ENCODE measurements around the gene TBCD. TPM values are rescaled to one million over a fixed set of nuclear protein-coding genes. Genes with fewer than 3 reads are reported as not detected.

The TBCD gene
- total RNA-seq, 2 donors from 2014 or later: 66.5 to 166 TPM

GRCh38 chr17:82882715-82883418 lies 131.0 kb downstream of the TBCD start:
- Mint-ChIP-seq H3K9me3 (no peaks in the 10 kb centered on the region), H3K27me3 (peaks cover 0 to 3% of the 10 kb centered on the region in 2 donors), H3K27ac (peak overlapping the region in 1 of 2 donors; percentile 36), H3K4me1 (ENCODE audit: low read depth in 2 of 2) (peaks cover 73 to 83% of the 10 kb centered on the region in 2 donors), H3K4me3 (peak overlapping the region; percentile 86), H3K36me3 (peaks cover 5% of the 10 kb centered on the region)
- no peak for DNase-seq (ENCODE audit: low spot score)
- peak; percentile 82 to 88 for ATAC-seq

- ATAC-seq: no peak
- H3K27ac Mint-ChIP-seq: peak overlapping the region in 1 of 2 donors; percentile 75
- no peak for DNase-seq (ENCODE audit: low spot score)
- peaks cover 9% of the 10 kb centered on the region for H3K36me3 Mint-ChIP-seq
- no peaks in the 10 kb centered on the region for H3K9me3 Mint-ChIP-seq
- peaks cover 71 to 80% of the 10 kb centered on the region in 2 donors for H3K4me1 Mint-ChIP-seq (ENCODE audit: low read depth in 2 of 2)
- H3K27me3 Mint-ChIP-seq: no peaks in the 10 kb centered on the region
- peak overlapping the region; percentile 86 for H3K4me3 Mint-ChIP-seq
Measured at GRCh38 chr17:82883419-82884031, 131.7 kb downstream of the TBCD start.

GRCh38 chr17:82884341-82884969 lies 132.6 kb downstream of the TBCD start:
- no peak for ATAC-seq

GRCh38 chr17:82884970-82885353 lies 133.1 kb downstream of the TBCD start:
- H3K27me3 Mint-ChIP-seq: no peaks in the 10 kb centered on the region
- peak overlapping the region; percentile 76 for H3K4me3 Mint-ChIP-seq
- no peaks in the 10 kb centered on the region for H3K9me3 Mint-ChIP-seq
- ATAC-seq: peak; percentile 53 to 63
- H3K27ac Mint-ChIP-seq: peak overlapping the region; percentile 36 to 75
- peaks cover 9% of the 10 kb centered on the region for H3K36me3 Mint-ChIP-seq
- H3K4me1 Mint-ChIP-seq (ENCODE audit: low read depth in 2 of 2): peaks cover 57 to 66% of the 10 kb centered on the region in 2 donors
- no peak for DNase-seq (ENCODE audit: low spot score)

More at GRCh38 chr17:82884341-82884969, 132.6 kb downstream of the TBCD start:
- H3K27ac Mint-ChIP-seq: peak overlapping the region; percentile 36 to 75
- peak overlapping the region; percentile 76 for H3K4me3 Mint-ChIP-seq
- H3K36me3 Mint-ChIP-seq: peaks cover 9% of the 10 kb centered on the region
- DNase-seq (ENCODE audit: low spot score): no peak
- H3K9me3 Mint-ChIP-seq: no peaks in the 10 kb centered on the region
- peaks cover 62 to 71% of the 10 kb centered on the region in 2 donors for H3K4me1 Mint-ChIP-seq (ENCODE audit: low read depth in 2 of 2)
- H3K27me3 Mint-ChIP-seq: no peaks in the 10 kb centered on the region

- peaks cover 55 to 66% of the 10 kb centered on the region in 2 donors for H3K4me1 Mint-ChIP-seq (ENCODE audit: low read depth in 2 of 2)
- H3K36me3 Mint-ChIP-seq: peaks cover 14% of the 10 kb centered on the region
- no peaks in the 10 kb centered on the region for H3K9me3 Mint-ChIP-seq
- no peak for ATAC-seq
- H3K27ac Mint-ChIP-seq: peak overlapping the region; percentile 4 to 38
- no peak for DNase-seq (ENCODE audit: low spot score)
- peaks cover 0 to 2% of the 10 kb centered on the region in 2 donors for H3K27me3 Mint-ChIP-seq
- H3K4me3 Mint-ChIP-seq: peak overlapping the region; percentile 71
Measured at GRCh38 chr17:82887255-82888164, 135.6 kb downstream of the TBCD start.

GRCh38 chr17:82888583-82889495 lies 137.0 kb downstream of the TBCD start:
- Mint-ChIP-seq H3K27ac (no peak overlapping the region), H3K4me1 (ENCODE audit: low read depth in 2 of 2) (peaks cover 55 to 66% of the 10 kb centered on the region in 2 donors), H3K36me3 (peaks cover 14% of the 10 kb centered on the region), H3K9me3 (no peaks in the 10 kb centered on the region), H3K27me3 (peaks cover 0 to 2% of the 10 kb centered on the region in 2 donors), H3K4me3 (no peak overlapping the region)
- DNase-seq (ENCODE audit: low spot score) (no peak), ATAC-seq (no peak)

- DNase-seq (ENCODE audit: low spot score): no peak
- ATAC-seq: no peak
- Mint-ChIP-seq H3K4me1 (ENCODE audit: low read depth in 2 of 2) (peaks cover 52 to 63% of the 10 kb centered on the region in 2 donors), H3K4me3 (no peak overlapping the region), H3K36me3 (peaks cover 14% of the 10 kb centered on the region), H3K27me3 (peaks cover 0 to 2% of the 10 kb centered on the region in 2 donors), H3K9me3 (no peaks in the 10 kb centered on the region), H3K27ac (no peak overlapping the region)
Measured at GRCh38 chr17:82889496-82890338, 137.9 kb downstream of the TBCD start.

- H3K4me1 Mint-ChIP-seq (ENCODE audit: low read depth in 2 of 2): peaks cover 48 to 57% of the 10 kb centered on the region in 2 donors
- peak overlapping the region in 1 of 2 donors; percentile 47 for H3K27ac Mint-ChIP-seq
- ATAC-seq (no peak), DNase-seq (ENCODE audit: low spot score) (no peak)
- H3K27me3 Mint-ChIP-seq: peaks cover 0 to 2% of the 10 kb centered on the region in 2 donors
- no peaks in the 10 kb centered on the region for H3K9me3 Mint-ChIP-seq
- peaks cover 14% of the 10 kb centered on the region for H3K36me3 Mint-ChIP-seq
- H3K4me3 Mint-ChIP-seq: no peak overlapping the region
Measured at GRCh38 chr17:82890339-82890730, 138.5 kb downstream of the TBCD start.

- Mint-ChIP-seq H3K36me3 (peaks cover 14% of the 10 kb centered on the region), H3K9me3 (no peaks in the 10 kb centered on the region), H3K4me3 (peak overlapping the region; percentile 41), H3K27ac (peak overlapping the region in 1 of 2 donors; percentile 47), H3K4me1 (ENCODE audit: low read depth in 2 of 2) (peaks cover 44 to 50% of the 10 kb centered on the region in 2 donors), H3K27me3 (peaks cover 0 to 2% of the 10 kb centered on the region in 2 donors)
- no peak for DNase-seq (ENCODE audit: low spot score)
- ATAC-seq: no peak
Measured at GRCh38 chr17:82890926-82891678, 139.2 kb downstream of the TBCD start.

GRCh38 chr17:82891911-82892310 lies 140.0 kb downstream of the TBCD start:
- peaks cover 0 to 2% of the 10 kb centered on the region in 2 donors for H3K27me3 Mint-ChIP-seq
- peaks cover 14% of the 10 kb centered on the region for H3K36me3 Mint-ChIP-seq
- H3K4me3 Mint-ChIP-seq: peak overlapping the region; percentile 71
- DNase-seq (ENCODE audit: low spot score) (no peak), ATAC-seq (no peak)
- H3K4me1 Mint-ChIP-seq (ENCODE audit: low read depth in 2 of 2): peaks cover 41 to 48% of the 10 kb centered on the region in 2 donors
- no peaks in the 10 kb centered on the region for H3K9me3 Mint-ChIP-seq
- H3K27ac Mint-ChIP-seq: peak overlapping the region in 1 of 2 donors; percentile 65

GRCh38 chr17:82892899-82893565 lies 141.2 kb downstream of the TBCD start:
- peak overlapping the region; percentile 71 for H3K4me3 Mint-ChIP-seq
- DNase-seq (ENCODE audit: low spot score): peak; percentile 79
- no peaks in the 10 kb centered on the region for H3K9me3 Mint-ChIP-seq
- peak; percentile 91 to 95 for ATAC-seq
- peaks cover 0 to 2% of the 10 kb centered on the region in 2 donors for H3K27me3 Mint-ChIP-seq
- peak overlapping the region; percentile 1 to 65 for H3K27ac Mint-ChIP-seq
- H3K36me3 Mint-ChIP-seq: peaks cover 7% of the 10 kb centered on the region
- H3K4me1 Mint-ChIP-seq (ENCODE audit: low read depth in 2 of 2): peaks cover 30 to 37% of the 10 kb centered on the region in 2 donors

Measured in natural killer cell treated with Interleukin-12 subunit alpha and Interleukin-12 subunit beta and Interleukin-15 and Interleukin-18, amount 100 ng/mL, for 72 hours (primary cell).